ENCODE measurements around the gene STRA8.

STRA8 gene

DNA sequence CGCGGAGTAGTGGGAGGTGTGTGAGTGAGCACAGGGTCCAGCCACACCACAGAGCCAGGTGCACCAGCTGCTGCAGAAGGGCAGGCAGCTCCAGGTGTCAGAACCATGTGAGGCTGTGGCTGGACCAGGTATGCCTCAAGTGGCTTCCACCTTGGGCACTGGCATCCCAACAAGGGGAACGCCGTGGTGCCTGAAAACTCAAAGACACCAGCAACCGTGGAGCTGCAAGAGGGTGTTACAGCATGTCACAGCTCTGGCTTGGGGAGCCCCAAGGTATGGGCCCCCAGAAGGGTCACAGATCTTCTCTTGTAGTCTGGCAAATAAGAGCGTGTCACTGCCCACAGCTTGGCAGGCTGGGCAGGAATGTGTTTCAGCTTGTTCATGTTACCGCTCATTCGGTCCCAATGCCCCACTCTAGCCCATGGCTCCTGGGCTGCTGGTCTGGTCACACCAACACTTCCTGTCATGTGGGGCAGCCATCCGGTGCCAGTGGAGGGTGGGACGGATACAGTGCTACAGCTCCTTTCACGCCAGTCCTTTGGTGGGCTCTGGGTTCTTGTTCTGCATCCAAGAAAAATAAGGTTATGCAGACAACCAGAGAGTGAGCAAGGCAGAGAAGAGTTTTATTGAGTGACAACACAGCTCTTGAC lies 29.8 kb downstream of the STRA8 start:
- no peak overlapping the region for H3K4me3 ChIP-seq (ENCODE audit: low read depth, low read length)
- ChIA-PET CTCF (interaction anchor here (1.2 to 2.5 kb wide), 2 partner anchors 11 to 381 kb away, joined by 3 to 16 read pairs; no protein-coding TSS in a partner anchor), POLR2A (interaction anchor here (0.7 kb wide), 1 partner anchor 427 kb away, joined by 4 read pairs; no protein-coding TSS in a partner anchor)
- DNase-seq (ENCODE audit: low read depth, low spot score), result no peak
- TF ChIP-seq, protein P1, sequence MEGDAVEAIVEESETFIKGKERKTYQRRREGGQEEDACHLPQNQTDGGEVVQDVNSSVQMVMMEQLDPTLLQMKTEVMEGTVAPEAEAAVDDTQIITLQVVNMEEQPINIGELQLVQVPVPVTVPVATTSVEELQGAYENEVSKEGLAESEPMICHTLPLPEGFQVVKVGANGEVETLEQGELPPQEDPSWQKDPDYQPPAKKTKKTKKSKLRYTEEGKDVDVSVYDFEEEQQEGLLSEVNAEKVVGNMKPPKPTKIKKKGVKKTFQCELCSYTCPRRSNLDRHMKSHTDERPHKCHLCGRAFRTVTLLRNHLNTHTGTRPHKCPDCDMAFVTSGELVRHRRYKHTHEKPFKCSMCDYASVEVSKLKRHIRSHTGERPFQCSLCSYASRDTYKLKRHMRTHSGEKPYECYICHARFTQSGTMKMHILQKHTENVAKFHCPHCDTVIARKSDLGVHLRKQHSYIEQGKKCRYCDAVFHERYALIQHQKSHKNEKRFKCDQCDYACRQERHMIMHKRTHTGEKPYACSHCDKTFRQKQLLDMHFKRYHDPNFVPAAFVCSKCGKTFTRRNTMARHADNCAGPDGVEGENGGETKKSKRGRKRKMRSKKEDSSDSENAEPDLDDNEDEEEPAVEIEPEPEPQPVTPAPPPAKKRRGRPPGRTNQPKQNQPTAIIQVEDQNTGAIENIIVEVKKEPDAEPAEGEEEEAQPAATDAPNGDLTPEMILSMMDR (IDR thresholded peaks at IDR 0.05; ENCODE audit: insufficient read depth, low read length, missing control alignments), result no peak

- POLR2A ChIA-PET, result no interaction called here
- no peak overlapping the region for H3K4me3 ChIP-seq (ENCODE audit: low read depth, low read length)
- TF ChIP-seq, protein P1 (IDR thresholded peaks at IDR 0.05; ENCODE audit: insufficient read depth, low read length, missing control alignments), result no peak
- DNase-seq (ENCODE audit: low read depth, low spot score), result no peak
- CTCF ChIA-PET, result interaction anchor here (0.8 kb wide), 1 partner anchor 9 kb away, joined by 4 read pairs; no protein-coding TSS in a partner anchor
Measured at GRCh38 chr7:135265637-135266036, 32.0 kb downstream of the STRA8 start.

- ChIA-PET CTCF (no interaction called here), POLR2A (no interaction called here)
- H3K4me3 ChIP-seq (ENCODE audit: low read depth, low read length), result no peak overlapping the region
- no peak for DNase-seq (ENCODE audit: low read depth, low spot score)
- TF ChIP-seq, protein P1 (IDR thresholded peaks at IDR 0.05; ENCODE audit: insufficient read depth, low read length, missing control alignments), result no peak
Measured at GRCh38 chr7:135269921-135270320, 36.3 kb downstream of the STRA8 start.

DNA sequence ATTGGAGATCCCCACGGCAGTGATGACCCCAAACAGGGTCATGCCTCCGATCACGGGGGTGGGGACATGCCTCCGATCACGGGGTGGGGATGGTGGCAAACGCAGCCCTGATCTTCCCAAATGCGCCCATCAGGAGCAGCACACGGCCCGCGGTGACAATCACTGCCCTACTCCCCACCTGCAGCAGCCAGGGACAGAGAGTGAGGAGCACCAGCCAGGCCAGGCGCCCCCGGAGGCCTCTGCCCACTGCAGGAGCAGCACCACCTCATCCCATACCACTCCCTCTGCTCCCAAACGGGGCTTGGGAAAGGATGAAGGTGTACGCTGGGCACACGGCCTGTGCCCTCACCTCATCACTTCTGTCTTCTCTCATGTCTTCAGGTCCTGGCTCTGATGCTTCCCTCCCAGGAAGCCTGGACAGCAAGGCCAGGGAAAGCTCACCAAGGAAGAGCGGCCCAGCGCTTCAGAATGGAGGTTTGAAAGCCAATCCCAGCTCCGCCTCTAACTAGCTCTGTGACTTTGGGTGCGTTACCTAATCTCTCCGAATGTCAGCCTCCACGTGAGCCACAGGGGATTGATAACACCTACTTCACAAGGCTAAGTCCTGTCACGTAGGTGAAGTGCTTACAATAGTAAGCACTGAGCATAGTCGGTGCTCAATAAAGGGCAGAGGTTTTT lies 37.1 kb downstream of the STRA8 start:
- CTCF ChIA-PET, result interaction anchor here (0.9 kb wide), 1 partner anchor 582 kb away, joined by 3 read pairs; no protein-coding TSS in a partner anchor
- POLR2A ChIA-PET, result no interaction called here
- TF ChIP-seq, protein P1 (IDR thresholded peaks at IDR 0.05; ENCODE audit: insufficient read depth, low read length, missing control alignments), result no peak
- no peak for DNase-seq (ENCODE audit: low read depth, low spot score)
- no peak overlapping the region for H3K4me3 ChIP-seq (ENCODE audit: low read depth, low read length)

DNA sequence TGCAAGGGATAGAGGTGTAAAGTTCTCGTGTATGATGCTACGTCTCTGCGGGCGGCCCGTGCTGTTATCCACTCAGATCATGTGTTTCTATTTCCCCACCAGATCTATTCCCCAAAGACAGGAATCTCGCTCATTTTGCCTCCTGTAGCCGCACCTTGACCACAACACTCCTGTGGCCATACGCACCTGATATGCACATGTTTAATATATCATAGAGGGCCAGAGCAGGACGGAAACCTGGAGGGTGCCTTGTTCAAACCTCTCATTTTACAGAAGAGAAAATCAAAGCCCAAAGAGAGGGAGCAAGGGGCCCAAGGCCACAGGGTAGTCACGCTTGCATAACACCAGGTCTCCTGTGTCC lies 37.6 kb downstream of the STRA8 start:
- no peak overlapping the region for H3K4me3 ChIP-seq (ENCODE audit: low read depth, low read length)
- no peak for DNase-seq (ENCODE audit: low read depth, low spot score)
- CTCF ChIA-PET, result interaction anchor here (0.9 kb wide), 1 partner anchor 582 kb away, joined by 3 read pairs; no protein-coding TSS in a partner anchor
- TF ChIP-seq, protein P1 (IDR thresholded peaks at IDR 0.05; ENCODE audit: insufficient read depth, low read length, missing control alignments), result no peak
- POLR2A ChIA-PET, result no interaction called here

GRCh38 chr7:135272303-135272702 lies 38.7 kb downstream of the STRA8 start:
- POLR2A ChIA-PET, result no interaction called here
- CTCF ChIA-PET, result interaction anchor here (4.2 to 11.9 kb wide), 2 partner anchors 374 to 584 kb away, joined by 44 to 346 read pairs; no protein-coding TSS in a partner anchor
- no peak overlapping the region for H3K4me3 ChIP-seq (ENCODE audit: low read depth, low read length)

More at GRCh38 chr7:135272303-135272702, 38.7 kb downstream of the STRA8 start:
- no peak for DNase-seq (ENCODE audit: low read depth, low spot score)
- TF ChIP-seq, protein P1 (IDR thresholded peaks at IDR 0.05; ENCODE audit: insufficient read depth, low read length, missing control alignments), result no peak

Measured in AG04449 (cell line).